Prostate gland (tissue), 2 donors: ENCODE measurements around the gene UCN. TPM values are rescaled to one million over a fixed set of nuclear protein-coding genes. Genes with fewer than 3 reads are reported as not detected.
"Not testable (repeated sequence)": the region's sequence is repeated elsewhere in the genome, so short reads cannot be mapped to it uniquely, and the experiment has no call there.

Source experiments
- DNase-seq: peaks from one replicate; pipeline ENCODE4 v3.0.0-alpha.2; 2019; ENCODE audit warnings: low spot score
- H3K27ac ChIP-seq, 2 donors: fragments of 200-600 bp; sonication (generic); 2 replicates each; pipeline ENCODE4 v1.5.1; 2017 to 2019
- H3K27me3 ChIP-seq: fragments of 200-600 bp; sonication (generic); replicated peaks from 2 replicates; pipeline ENCODE4 v1.5.1; 2019; ENCODE audit not compliant: insufficient read depth
- H3K36me3 ChIP-seq, 2 donors: fragments of 200-600 bp; sonication (generic); 1 replicate in 1 of 2; 2 replicates in 1 of 2; pipeline versions ENCODE4 v1.5.1 to v1.8.1; 2017 to 2019
- H3K4me1 ChIP-seq: fragments of 200-600 bp; sonication (generic); replicated peaks from 2 replicates; pipeline ENCODE4 v1.5.1; 2019
- H3K4me3 ChIP-seq, 2 donors: fragments of 200-600 bp; sonication (generic); 2 replicates each; pipeline ENCODE4 v1.5.1; 2017 to 2019
- H3K9me3 ChIP-seq: fragments of 200-600 bp; sonication (generic); 2 replicates; pipeline ENCODE4 v1.5.1; 2017
- POLR2A ChIP-seq: fragments of 450-650 bp; IDR thresholded peaks from one replicate; pipeline ENCODE4 v1.6.1; 2016; ENCODE audit warnings: antibody characterized with exemption, mild to moderate bottlenecking
- POLR2AphosphoS5 ChIP-seq: sonication (generic); formaldehyde crosslinking; IDR thresholded peaks from one replicate; pipeline ENCODE4 v1.6.1; 2017; ENCODE audit warnings: antibody characterized with exemption
- WGBS: methylation state at CpG from one replicate; pipeline ENCODE4 v1.1.5; 2018; 5-methylcytosine and 5-hydroxymethylcytosine counted together
- intact Hi-C: fragments of 100-400 bp; cut with DNase I; formaldehyde crosslinking; loops from one replicate; pipeline ENCODE4 v1.14.2; 2022
- total RNA-seq, 2 donors: library from RNA; depleted of rRNA; stranded (reverse); fragments of >200 nt; gene quantifications; one replicate each; pipeline ENCODE4 v1.1.0, GENCODE V29; 2016
- TF ChIP-seq, protein P1 (sequence below), 4 experiments: fragments of 200-600 bp in 2 of 4; fragments of 450-650 bp in 2 of 4; sonication (generic) in 2 of 4; IDR thresholded peaks; 1 replicate in 3 of 4; 2 replicates in 1 of 4; pipeline ENCODE4 v1.5.1; 2016 to 2019; ENCODE audit warnings: antibody characterized with exemption in 4 of 4, mild to moderate bottlenecking in 2 of 4, moderate library complexity in 2 of 4

UCN gene
- total RNA-seq, 2 donors from 2014 or later, result 4.2 to 11.2 TPM

GRCh38 chr2:27271631-27272340 is 36.5 kb downstream of the UCN start:
- Histone ChIP-seq H3K4me1 (no peaks in the 10 kb centered on the region), H3K4me3 (no peak overlapping the region), H3K27me3 (no peaks in the 10 kb centered on the region), H3K27ac (no peak overlapping the region), H3K9me3 (no peaks in the 10 kb centered on the region), H3K36me3 (no peaks in the 10 kb centered on the region)
- no peak for TF ChIP-seq POLR2A
- TF ChIP-seq, protein P1, sequence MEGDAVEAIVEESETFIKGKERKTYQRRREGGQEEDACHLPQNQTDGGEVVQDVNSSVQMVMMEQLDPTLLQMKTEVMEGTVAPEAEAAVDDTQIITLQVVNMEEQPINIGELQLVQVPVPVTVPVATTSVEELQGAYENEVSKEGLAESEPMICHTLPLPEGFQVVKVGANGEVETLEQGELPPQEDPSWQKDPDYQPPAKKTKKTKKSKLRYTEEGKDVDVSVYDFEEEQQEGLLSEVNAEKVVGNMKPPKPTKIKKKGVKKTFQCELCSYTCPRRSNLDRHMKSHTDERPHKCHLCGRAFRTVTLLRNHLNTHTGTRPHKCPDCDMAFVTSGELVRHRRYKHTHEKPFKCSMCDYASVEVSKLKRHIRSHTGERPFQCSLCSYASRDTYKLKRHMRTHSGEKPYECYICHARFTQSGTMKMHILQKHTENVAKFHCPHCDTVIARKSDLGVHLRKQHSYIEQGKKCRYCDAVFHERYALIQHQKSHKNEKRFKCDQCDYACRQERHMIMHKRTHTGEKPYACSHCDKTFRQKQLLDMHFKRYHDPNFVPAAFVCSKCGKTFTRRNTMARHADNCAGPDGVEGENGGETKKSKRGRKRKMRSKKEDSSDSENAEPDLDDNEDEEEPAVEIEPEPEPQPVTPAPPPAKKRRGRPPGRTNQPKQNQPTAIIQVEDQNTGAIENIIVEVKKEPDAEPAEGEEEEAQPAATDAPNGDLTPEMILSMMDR (IDR thresholded peaks at IDR 0.05), result no peak
- TF ChIP-seq POLR2AphosphoS5, result no peak
- DNase-seq, result no peak
- 67% methylated on average over 11 of the region's 11 CpGs for WGBS
- intact Hi-C loops, result no loop called here

- Histone ChIP-seq H3K4me1 (no peaks in the 10 kb centered on the region), H3K27me3 (peaks cover 1% of the 10 kb centered on the region), H3K9me3 (no peaks in the 10 kb centered on the region), H3K36me3 (no peaks in the 10 kb centered on the region), H3K27ac (no peak overlapping the region), H3K4me3 (no peak overlapping the region)
- intact Hi-C loops, result no loop called here
- 63% methylated on average over 2 of the region's 2 CpGs for WGBS
- TF ChIP-seq POLR2A (no peak), POLR2AphosphoS5 (no peak)
- TF ChIP-seq, protein P1 (IDR thresholded peaks at IDR 0.05), result no peak
- DNase-seq, result no peak
These were observed 37.6 kb downstream of the UCN start for GRCh38 chr2:27270670-27271069.

DNA sequence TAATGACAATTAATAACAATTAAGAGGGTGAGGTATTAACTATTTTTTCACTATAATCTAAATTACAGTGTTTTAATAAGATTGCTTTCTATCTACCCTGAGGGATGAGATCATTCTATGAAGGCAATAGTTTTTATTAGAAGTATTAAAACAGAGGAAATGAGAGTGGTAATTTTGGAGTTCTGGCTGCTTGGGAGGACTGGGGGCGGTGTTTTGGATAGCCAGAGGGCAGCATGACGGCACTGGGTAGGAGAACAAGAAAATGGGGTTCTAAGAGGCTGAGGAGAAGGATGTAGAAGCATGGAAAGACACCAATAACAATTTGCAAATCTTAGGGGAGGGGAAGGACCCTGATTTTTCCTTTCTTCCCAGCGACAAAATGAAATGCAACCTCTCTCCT is 38.1 kb downstream of the UCN start:
- TF ChIP-seq POLR2AphosphoS5 (no peak), POLR2A (no peak)
- TF ChIP-seq, protein P1 (IDR thresholded peaks at IDR 0.05), result no peak
- intact Hi-C loops, result no loop called here
- no peaks in the 10 kb centered on the region for H3K4me1 ChIP-seq
- no peaks in the 10 kb centered on the region for H3K9me3 ChIP-seq
- H3K4me3 ChIP-seq, result no peak overlapping the region
- WGBS, result 67% methylated on average over 3 of the region's 3 CpGs
- H3K36me3 ChIP-seq, result no peaks in the 10 kb centered on the region
- H3K27me3 ChIP-seq, result peaks cover 5% of the 10 kb centered on the region
- DNase-seq, result no peak
- no peak overlapping the region for H3K27ac ChIP-seq

GRCh38 chr2:27268296-27268695 is 39.9 kb downstream of the UCN start:
- DNase-seq, H3K4me3 ChIP-seq, H3K36me3 ChIP-seq, H3K4me1 ChIP-seq, H3K27ac ChIP-seq, intact Hi-C loops, H3K27me3 ChIP-seq, H3K9me3 ChIP-seq: not testable (repeated sequence)
- WGBS, result 90% methylated on average over 13 of the region's 13 CpGs

DNA sequence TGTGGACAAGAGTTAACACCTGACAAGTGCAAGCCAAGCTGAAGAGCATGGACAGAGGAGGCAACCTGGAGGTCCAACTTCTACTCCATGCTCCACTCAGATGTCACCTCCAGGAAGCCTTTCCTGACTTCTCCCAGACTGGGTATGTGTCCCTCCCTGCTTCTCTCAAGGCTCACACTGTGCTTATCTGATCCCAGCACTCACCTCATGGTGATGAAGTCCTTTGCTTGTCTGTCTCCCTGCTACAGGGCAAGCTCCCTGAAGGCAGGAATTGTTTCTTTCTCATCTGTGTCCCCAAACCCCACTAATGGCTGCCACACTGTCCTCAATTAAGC is 42.7 kb downstream of the UCN start:
- peaks cover 10% of the 10 kb centered on the region for H3K27me3 ChIP-seq
- H3K4me1 ChIP-seq, result peaks cover 7% of the 10 kb centered on the region
- TF ChIP-seq, protein P1 (IDR thresholded peaks at IDR 0.05), result no peak
- TF ChIP-seq POLR2AphosphoS5 (no peak), POLR2A (no peak)
- DNase-seq, result no peak
- intact Hi-C loops, result no loop called here
- H3K27ac ChIP-seq, result no peak overlapping the region
- no peak overlapping the region for H3K4me3 ChIP-seq
- H3K9me3 ChIP-seq, result no peaks in the 10 kb centered on the region
- no peaks in the 10 kb centered on the region for H3K36me3 ChIP-seq
